ENCODE data around the gene RPL37A.

Gene RPL37A

DNA sequence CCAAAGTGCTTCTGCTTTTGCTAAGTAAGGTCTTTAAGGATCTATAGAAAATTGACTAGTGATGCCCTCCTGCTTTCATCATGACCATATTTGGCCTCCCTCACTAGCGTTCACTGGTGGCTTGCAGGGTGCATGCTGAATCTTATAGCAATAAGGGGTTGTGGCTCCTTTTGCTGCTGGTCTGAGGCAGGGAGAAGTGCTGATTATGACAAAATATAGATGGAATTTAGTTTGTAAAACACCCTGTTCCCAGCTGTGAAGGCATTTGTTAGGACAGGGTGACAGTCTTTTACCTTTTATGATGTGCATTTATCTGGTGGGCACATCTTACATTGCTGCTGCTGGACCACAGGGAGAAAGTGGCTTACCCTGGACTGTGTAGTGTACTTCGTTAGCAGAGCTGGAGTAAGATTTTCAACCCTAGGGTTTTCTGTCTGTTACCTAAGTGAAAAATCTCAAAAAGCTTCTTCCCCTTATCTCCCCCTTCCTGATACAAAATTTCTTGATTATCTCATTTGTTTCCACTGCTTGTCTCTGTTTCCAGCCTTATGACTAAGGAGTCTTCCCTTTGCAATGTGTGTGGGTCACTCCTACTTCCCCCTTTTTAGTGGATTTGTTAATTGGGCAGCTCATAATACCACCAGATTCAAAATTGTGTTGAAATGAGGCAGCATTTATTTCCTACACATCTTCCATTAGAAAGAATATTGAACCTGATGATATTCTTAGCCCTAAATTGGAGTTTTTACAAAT, 21.2 kb upstream of the RPL37A start:
- DNase-seq (ENCODE audit: insufficient read length, low spot score): no peak
- TF ChIP-seq, protein P1, sequence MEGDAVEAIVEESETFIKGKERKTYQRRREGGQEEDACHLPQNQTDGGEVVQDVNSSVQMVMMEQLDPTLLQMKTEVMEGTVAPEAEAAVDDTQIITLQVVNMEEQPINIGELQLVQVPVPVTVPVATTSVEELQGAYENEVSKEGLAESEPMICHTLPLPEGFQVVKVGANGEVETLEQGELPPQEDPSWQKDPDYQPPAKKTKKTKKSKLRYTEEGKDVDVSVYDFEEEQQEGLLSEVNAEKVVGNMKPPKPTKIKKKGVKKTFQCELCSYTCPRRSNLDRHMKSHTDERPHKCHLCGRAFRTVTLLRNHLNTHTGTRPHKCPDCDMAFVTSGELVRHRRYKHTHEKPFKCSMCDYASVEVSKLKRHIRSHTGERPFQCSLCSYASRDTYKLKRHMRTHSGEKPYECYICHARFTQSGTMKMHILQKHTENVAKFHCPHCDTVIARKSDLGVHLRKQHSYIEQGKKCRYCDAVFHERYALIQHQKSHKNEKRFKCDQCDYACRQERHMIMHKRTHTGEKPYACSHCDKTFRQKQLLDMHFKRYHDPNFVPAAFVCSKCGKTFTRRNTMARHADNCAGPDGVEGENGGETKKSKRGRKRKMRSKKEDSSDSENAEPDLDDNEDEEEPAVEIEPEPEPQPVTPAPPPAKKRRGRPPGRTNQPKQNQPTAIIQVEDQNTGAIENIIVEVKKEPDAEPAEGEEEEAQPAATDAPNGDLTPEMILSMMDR (IDR thresholded peaks at IDR 0.05; ENCODE audit: insufficient read depth, missing control alignments): no peak
- FAIRE-seq: no peak

DNA sequence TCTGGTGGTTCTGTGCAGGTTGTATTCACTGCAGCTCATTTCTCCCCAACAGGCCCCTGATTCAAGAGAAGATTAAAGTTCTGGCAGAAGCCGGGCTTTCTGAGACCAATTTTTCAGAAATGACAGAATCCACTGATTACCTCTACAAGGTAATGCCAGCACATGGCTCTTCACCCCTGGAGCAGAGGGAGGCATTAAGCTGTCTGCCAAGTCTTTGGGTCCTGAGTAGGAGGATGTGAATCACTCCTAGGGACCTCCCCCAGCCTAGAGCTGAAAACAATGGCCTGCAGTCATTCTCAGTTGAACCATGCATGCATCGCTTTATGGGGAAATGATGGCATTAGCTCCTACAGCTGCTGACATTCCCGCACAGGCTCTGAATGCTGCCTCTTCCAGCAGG, 20.5 kb upstream of the RPL37A start:
- FAIRE-seq (no peak), DNase-seq (ENCODE audit: insufficient read length, low spot score) (no peak)
- TF ChIP-seq, protein P1 (IDR thresholded peaks at IDR 0.05; ENCODE audit: insufficient read depth, missing control alignments): no peak

DNA sequence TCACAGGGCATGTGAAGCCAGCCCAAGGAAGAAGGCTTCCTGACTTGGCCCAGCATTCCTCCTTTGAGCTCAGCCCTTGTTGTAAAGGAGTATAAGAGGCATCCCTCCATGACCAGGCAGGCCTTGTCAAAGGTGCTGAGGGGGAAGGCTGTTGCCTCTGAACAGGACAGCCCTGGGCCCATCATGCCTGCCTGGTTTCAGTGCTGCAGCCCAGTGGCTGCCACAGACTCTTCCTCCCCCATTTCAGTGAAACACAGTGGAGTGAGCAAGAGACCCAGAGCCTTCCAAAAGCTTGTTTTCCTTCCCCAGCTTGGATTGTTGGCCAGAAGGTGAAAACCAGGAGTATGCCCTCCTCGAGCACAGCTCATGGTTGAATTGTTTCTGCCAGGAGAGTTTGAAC, 19.9 kb upstream of the RPL37A start:
- FAIRE-seq (no peak), DNase-seq (ENCODE audit: insufficient read length, low spot score) (no peak)
- TF ChIP-seq, protein P1 (IDR thresholded peaks at IDR 0.05; ENCODE audit: insufficient read depth, missing control alignments): no peak

DNA sequence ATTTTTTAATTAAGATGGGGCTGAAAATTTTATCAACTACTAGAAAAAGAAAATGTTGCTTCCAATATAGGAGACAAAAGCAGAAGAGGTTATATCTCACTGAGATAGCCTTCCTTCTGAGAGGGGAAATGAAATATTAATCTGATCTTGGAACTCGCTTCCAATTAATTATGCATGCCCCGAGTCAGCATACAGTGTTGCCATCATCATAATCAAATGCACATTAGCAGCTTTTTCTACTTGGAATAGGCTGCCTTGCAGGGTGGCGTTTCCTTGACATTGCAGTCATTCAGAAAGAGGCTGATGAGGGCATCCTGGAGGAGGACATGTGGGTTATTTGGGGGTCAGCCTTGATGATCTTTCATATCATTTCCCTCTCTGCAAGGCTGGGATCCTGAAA, 18.4 kb upstream of the RPL37A start:
- no peak for DNase-seq (ENCODE audit: insufficient read length, low spot score)
- no peak for FAIRE-seq
- TF ChIP-seq, protein P1 (IDR thresholded peaks at IDR 0.05; ENCODE audit: insufficient read depth, missing control alignments): no peak

DNA sequence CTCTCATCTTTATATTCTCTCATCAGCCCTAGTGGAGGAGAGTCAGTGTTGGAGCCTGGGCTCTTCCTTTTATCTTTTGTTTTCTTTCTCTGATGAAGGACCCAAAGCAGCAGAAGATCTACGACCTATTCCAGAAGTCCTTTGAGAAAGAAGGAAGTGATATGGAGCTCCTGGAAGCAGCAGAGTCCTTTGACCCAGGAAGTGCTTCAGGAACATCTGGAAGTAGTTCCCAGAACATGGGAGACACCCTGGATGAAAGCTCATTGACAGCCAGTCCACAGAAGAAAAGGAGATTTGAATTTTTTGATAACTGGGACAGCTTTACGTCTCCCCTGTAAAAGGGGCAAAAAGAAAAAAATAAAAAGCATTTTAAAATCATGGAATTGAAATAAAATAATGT, 16.0 kb upstream of the RPL37A start:
- TF ChIP-seq, protein P1 (IDR thresholded peaks at IDR 0.05; ENCODE audit: insufficient read depth, missing control alignments): no peak
- FAIRE-seq: no peak

DNA sequence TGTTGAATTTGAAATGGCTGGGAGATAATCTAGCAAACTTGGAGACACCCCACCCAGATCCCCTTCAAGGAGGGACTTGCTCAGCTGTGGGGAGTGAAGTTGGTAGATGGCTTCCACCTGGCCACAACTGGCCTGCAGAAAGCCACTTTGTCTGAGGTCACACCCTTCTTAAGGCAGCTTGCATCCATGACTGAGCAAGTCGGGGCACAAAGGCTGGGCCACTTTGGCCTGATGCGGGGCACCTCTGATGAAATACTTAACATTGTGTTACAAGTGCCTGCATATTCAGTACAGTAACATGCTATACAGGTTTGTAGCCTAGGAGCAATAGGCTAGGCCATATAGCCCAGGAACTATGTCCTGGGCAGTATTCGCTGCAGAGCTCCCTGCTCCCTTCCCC, 13.4 kb upstream of the RPL37A start:
- no peak for DNase-seq (ENCODE audit: insufficient read length, low spot score)
- TF ChIP-seq, protein P1 (IDR thresholded peaks at IDR 0.05; ENCODE audit: insufficient read depth, missing control alignments): no peak
- no peak for FAIRE-seq

More for the DNA sequence above, 16.0 kb upstream of the RPL37A start:
- DNase-seq (ENCODE audit: insufficient read length, low spot score): no peak

DNA sequence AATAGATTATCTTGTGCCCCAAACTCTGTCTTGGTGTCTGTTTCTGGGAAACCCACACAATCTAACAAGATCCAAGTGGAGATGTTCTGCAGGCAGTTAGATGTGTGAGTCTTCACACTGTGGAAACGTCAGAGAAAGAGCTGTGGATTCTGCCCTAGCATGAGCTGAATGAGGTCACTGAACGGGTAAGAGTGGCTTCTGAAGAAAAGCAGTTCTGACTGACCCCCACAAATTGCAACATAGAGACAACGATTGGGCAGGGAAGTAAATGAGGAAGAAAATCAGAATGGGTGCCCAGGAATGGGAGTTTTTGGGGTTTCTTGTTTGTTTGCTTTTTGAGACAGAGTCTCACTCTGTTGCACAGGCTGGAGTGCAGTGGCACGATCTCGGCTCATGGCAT, 12.9 kb upstream of the RPL37A start:
- TF ChIP-seq, protein P1 (IDR thresholded peaks at IDR 0.05; ENCODE audit: insufficient read depth, missing control alignments): no peak
- DNase-seq (ENCODE audit: insufficient read length, low spot score) (no peak), FAIRE-seq (no peak)
